IPS-NIHi7 (cell line): ENCODE measurements around the gene SPATA17.
"Not testable (repeated sequence)": the region's sequence is repeated elsewhere in the genome, so short reads cannot be mapped to it uniquely, and the experiment has no call there.

Experiments
- DNase-seq: peaks from one replicate; pipeline ENCODE4 v3.0.0; 2012; ENCODE audit warnings: mixed read lengths; ENCODE audit errors: extremely low spot score

SPATA17 gene

GRCh38 chr1:217674028-217674729 lies 43.0 kb downstream of the SPATA17 start:
- no peak for DNase-seq

- no peak for DNase-seq
These were observed 50.7 kb downstream of the SPATA17 start for GRCh38 chr1:217681806-217682205.

- no peak for DNase-seq
These were observed 56.4 kb downstream of the SPATA17 start for GRCh38 chr1:217687511-217687910.

GRCh38 chr1:217696140-217696539 lies 65.0 kb downstream of the SPATA17 start:
- DNase-seq, result not testable (repeated sequence)

- DNase-seq, result no peak
These were observed 72.2 kb downstream of the SPATA17 start for GRCh38 chr1:217703326-217703725.

GRCh38 chr1:217712925-217713597 lies 81.9 kb downstream of the SPATA17 start:
- no peak for DNase-seq

- no peak for DNase-seq
These were observed 84.5 kb downstream of the SPATA17 start for GRCh38 chr1:217715681-217716080.

- no peak for DNase-seq
These were observed 86.8 kb downstream of the SPATA17 start for GRCh38 chr1:217717959-217718358.

GRCh38 chr1:217718873-217719272 lies 87.7 kb downstream of the SPATA17 start:
- DNase-seq, result no peak

- no peak for DNase-seq
These were observed 90.5 kb downstream of the SPATA17 start for GRCh38 chr1:217721692-217722091.

GRCh38 chr1:217734973-217735372 lies 103.8 kb downstream of the SPATA17 start:
- DNase-seq, result no peak

- no peak for DNase-seq
These were observed 116.1 kb downstream of the SPATA17 start for GRCh38 chr1:217747156-217747769.

GRCh38 chr1:217769768-217770167 lies 138.6 kb downstream of the SPATA17 start:
- DNase-seq, result no peak

- peak; percentile 12 for DNase-seq
These were observed 139.8 kb downstream of the SPATA17 start for GRCh38 chr1:217770918-217771317.

- DNase-seq, result no peak
These were observed 145.5 kb downstream of the SPATA17 start for GRCh38 chr1:217776693-217777092.

GRCh38 chr1:217781056-217781455 lies 149.9 kb downstream of the SPATA17 start:
- no peak for DNase-seq

GRCh38 chr1:217791091-217791490 lies 159.9 kb downstream of the SPATA17 start:
- DNase-seq, result no peak

- DNase-seq, result no peak
These were observed 174.6 kb downstream of the SPATA17 start for GRCh38 chr1:217805792-217806191.

- no peak for DNase-seq
These were observed 181.0 kb downstream of the SPATA17 start for GRCh38 chr1:217812175-217812574.

GRCh38 chr1:217813031-217813430 lies 181.9 kb downstream of the SPATA17 start:
- no peak for DNase-seq

GRCh38 chr1:217837691-217838090 lies 206.5 kb downstream of the SPATA17 start:
- no peak for DNase-seq

- no peak for DNase-seq
These were observed 208.0 kb downstream of the SPATA17 start for GRCh38 chr1:217839161-217839560.

GRCh38 chr1:217846733-217847132 lies 215.6 kb downstream of the SPATA17 start:
- DNase-seq, result no peak
